A673 (cell line): ENCODE measurements around the gene FCHO1.

ENCODE experiments used
- CTCF ChIP-seq: fragments of 300-800, 200-600 bp; sonication (generic); conservative IDR thresholded peaks from 2 replicates; pipeline ENCODE4 v1.5.1; 2017; ENCODE audit warnings: low read depth, mild to moderate bottlenecking, antibody characterized with exemption, low read length, moderate library complexity, mixed read lengths
- EZH2 ChIP-seq: fragments of 200-600 bp; sonication (generic); IDR thresholded peaks from 2 replicates; pipeline ENCODE4 v1.6.1; 2017; ENCODE audit warnings: borderline replicate concordance, low read depth, mild to moderate bottlenecking, mixed read lengths, antibody characterized with exemption, low read length; ENCODE audit not compliant: poor library complexity, severe bottlenecking

DNA sequence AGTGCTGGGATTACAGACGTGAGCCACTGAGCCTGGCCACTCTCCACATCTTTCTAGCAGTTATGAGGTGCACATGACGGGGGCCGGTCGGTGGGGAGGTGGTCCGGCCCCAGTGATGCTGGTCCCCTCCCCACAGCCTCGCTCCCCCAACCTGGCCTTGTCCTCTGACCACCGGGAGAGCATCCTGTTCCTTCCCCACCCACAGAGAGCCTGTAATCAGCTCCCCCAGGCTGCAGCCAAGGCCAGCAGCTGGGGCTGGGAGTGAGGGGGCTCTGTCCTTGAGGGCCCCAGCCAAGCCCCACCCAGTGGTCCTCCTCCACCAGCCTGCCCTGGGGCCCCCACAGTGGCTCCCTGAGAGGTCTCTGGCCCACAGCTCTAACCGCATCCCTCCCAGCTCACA lies 73.1 kb downstream of the FCHO1 start:
- TF ChIP-seq CTCF: no peak
- no peak for TF ChIP-seq EZH2
